Measurements from ENCODE around the gene ZSWIM8.
A peak's percentile ranks its signal among the peaks of the same experiment; 100 is the strongest.

ZSWIM8 gene

GRCh38 chr10:73797324-73798025 lies 12.1 kb downstream of the ZSWIM8 start:
- no peak for DNase-seq (ENCODE audit: low read depth)

DNA sequence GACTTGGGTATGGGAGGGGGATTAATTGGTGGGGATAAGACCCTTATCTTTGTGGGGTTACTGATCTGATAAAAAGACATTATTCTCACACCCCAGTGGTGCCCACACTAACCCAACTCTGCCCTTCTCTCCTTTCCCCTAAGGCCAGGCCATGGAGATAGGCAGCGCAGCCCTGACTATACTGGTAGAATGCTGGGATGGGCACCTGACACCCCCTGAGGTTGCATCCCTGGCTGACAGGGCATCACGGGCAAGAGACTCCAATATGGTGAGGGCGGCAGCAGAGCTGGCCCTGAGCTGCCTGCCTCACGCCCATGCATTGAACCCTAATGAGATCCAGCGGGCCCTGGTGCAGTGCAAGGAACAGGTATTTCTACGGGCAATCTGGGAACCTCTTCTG lies 12.7 kb downstream of the ZSWIM8 start:
- no peak for DNase-seq (ENCODE audit: low read depth)

- DNase-seq (ENCODE audit: low read depth) = no peak
Observed at GRCh38 chr10:73798927-73799560, 13.6 kb downstream of the ZSWIM8 start.

DNA sequence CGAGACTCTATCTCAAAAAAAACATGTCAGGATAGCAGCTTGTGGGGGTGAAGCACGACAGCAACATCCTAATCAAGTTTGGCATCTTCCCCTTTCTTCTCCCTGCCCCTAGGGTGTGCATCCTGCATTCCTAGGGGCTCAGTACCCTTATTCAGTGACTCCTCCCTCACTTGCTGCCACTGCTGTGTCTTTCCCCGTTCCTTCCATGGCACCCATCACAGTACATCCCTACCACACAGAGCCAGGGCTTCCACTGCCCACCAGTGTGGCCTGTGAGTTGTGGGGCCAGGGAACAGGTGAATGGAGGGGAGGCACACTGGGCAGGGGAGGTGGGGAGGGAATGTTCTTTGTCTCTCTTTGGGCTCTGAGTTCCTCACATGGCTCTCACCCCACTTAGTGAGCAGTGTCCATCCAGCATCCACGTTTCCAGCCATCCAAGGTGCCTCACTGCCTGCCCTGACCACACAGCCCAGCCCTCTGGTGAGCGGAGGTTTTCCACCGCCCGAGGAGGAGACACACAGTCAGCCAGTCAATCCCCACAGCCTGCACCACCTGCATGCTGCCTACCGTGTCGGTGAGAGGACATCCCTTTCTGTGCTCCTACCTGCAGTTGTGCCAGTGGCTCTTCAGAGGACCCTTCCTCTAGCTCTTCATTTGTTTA lies 14.6 kb downstream of the ZSWIM8 start:
- no peak for DNase-seq (ENCODE audit: low read depth)

DNA sequence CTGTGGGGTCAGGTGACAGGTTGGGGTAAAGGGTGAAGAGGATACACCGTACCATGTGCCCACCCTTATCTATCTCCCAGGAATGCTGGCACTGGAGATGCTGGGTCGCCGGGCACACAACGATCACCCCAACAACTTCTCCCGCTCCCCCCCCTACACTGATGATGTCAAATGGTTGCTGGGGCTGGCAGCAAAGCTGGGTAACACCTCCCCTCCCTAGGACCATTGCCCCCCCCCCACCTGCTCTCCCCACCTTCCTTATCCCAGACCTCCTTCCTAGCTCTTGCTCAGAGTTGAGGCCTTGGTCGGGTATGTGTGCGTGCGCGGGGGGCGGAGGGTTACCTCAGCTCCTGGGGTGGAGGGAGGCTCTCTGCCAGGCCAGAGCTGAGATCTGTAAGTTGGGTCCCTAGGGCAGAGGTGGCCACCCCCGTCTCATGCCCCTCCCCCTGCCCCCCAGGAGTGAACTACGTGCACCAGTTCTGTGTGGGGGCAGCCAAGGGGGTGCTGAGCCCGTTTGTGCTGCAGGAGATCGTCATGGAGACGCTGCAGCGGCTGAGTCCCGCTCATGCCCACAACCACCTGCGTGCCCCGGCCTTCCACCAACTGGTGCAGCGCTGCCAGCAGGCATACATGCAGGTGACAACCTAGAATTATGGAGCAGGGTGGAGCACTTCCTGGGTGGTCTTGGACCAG lies 15.3 kb downstream of the ZSWIM8 start:
- no peak for DNase-seq (ENCODE audit: low read depth)

GRCh38 chr10:73801253-73801590 lies 15.8 kb downstream of the ZSWIM8 start:
- DNase-seq (ENCODE audit: low read depth) = no peak

GRCh38 chr10:73802276-73802991 lies 17.0 kb downstream of the ZSWIM8 start:
- no peak for DNase-seq (ENCODE audit: low read depth)

DNA sequence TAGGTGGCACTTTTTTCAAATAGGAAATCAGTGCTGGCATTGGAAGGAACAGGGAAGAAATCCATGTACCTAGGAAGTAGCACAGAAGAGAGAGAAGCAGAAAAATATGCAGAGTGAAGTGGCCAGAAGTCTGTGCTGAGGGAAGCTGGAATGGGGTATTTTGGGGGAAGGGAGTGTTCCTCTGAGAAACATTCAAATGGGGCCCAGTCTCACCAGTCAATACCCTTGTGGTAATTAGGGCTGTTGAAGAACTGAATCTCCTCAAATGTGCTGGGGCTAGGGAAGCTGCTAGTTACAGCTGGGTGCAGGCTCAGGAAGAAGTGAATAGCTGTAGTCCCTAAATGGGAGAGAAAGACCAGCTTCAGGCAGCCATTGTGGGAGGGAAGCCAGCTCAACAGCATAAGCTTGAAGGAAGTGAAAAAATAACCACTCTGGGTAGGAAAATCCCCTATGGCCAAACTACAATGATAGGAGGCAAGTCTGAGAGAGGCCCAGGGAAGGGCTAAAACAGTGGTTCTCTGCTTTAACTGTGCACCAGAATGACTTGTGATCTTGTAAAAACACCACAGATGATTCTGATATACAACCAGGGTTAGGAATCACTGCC lies 18.4 kb downstream of the ZSWIM8 start:
- DNase-seq (ENCODE audit: low read depth) = no peak

DNA sequence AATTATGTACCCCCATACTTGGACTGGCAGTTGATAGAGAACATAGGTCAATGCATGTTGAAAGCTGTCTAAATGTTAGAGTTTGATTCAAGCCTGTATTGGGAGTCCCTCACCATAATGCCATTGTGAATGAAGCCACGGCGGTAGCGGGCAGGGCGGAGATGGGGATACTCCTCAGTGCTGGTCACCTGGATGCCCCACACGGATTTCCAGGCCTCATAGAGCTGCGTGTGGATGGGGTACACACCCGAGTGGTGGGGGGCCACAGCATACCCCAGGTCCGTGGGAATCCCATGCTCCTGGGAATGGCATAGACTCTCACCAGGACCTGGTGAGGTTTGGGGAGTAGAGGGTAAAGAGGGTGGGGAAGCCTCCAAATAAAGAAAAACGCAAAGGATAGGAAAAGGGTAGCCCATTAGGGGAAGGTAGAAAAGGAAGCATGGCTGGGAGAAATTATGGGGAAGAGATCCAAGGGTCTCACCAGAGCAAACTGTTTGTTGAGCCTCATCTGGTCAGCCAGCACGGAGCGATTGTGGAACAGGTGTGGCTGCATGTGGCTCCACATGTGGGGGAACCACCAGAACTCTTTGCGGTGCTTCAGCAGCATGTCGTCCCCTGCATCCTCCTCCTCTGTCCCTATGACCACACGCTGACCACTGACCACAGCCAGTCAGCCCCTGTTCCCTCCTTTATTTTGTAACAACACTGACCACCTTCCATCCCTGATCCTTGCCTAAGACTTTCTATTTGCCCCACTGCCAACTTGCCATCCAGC lies 21.0 kb downstream of the ZSWIM8 start:
- DNase-seq (ENCODE audit: low read depth) = no peak

GRCh38 chr10:73807471-73807870 lies 22.1 kb downstream of the ZSWIM8 start:
- no peak for DNase-seq (ENCODE audit: low read depth)

- no peak for DNase-seq (ENCODE audit: low read depth)
Observed at GRCh38 chr10:73808021-73808815, 22.8 kb downstream of the ZSWIM8 start.

DNA sequence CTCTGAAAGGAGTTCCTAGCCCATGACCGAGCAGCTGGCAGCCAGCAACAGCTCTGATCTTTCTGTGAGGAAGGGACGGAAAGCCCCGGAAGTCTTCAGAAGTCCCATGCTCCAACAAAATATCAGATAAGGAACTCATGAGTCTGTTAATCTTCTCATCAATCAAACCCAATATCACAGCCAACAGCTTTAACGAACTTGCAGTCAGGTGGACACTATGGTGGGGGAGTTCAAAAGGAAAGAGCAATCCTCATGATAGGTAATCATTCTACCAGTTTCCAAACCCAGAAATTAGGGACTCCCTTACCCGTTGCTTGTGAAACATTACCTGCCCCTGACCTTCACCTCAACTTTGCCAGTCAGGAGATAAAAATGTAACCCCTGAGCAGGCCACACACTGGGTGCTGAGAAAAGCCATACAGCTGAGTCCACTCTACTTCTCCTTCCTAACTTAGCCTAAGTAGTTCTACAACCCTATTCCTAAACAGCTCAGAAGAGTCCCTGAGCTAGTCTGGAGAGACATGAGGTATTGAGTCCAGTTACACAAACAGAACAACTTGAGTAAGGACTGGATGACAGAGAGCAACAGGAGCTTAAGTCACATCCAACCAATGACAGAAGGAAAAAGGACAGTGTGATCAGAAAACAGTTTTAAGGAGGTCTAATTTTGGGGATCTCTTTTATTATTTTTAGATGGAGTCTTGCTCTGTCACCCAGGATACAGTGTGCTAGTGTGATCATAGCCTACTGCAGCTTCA lies 23.8 kb downstream of the ZSWIM8 start:
- no peak for DNase-seq (ENCODE audit: low read depth)

DNA sequence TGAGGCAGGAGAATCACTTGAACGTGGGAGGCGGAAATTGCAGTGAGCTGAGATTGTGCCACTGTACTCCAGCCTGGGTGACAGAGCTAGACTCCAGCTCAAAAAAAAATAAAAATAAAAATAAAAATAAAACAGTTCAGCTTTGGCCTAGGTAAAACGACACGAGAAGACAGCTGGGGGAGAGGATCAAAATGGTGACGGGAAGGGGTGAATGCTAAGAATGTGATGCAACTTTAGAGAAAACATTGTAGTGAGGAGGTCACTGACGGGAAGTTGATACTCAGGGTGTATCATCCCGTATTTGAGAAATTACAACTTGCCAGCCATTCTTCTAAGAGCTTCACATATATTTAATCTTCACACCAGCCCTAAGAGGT lies 24.9 kb downstream of the ZSWIM8 start:
- DNase-seq (ENCODE audit: low read depth) = no peak

GRCh38 chr10:73810735-73811465 lies 25.5 kb downstream of the ZSWIM8 start:
- peak; percentile 42 for DNase-seq (ENCODE audit: low read depth)

GRCh38 chr10:73812657-73813056 lies 27.3 kb downstream of the ZSWIM8 start:
- DNase-seq (ENCODE audit: low read depth) = no peak

DNA sequence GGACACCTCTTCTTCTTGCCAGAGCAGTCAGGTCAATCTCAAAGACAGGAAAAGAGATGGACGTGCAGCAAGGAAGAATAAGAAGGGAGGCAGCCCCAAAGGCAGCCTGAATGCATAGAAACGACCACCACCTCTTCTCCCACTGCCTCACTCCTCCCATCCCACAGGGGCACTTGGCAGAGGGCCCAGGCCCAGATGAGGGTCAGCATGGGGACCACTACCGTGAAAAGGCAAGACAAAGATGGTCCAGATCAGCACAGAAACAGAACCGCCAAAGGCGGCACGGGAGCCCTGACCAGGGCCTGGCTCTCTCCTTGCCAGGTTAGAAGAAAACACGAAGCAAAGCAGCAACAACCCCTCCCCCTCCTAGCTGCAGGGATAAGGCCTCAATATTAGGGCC lies 27.9 kb downstream of the ZSWIM8 start:
- DNase-seq (ENCODE audit: low read depth) = no peak

GRCh38 chr10:73814276-73814895 lies 29.0 kb downstream of the ZSWIM8 start:
- no peak for DNase-seq (ENCODE audit: low read depth)
